ENCODE data around the gene FBXO15. TPM values are rescaled to one million over a fixed set of nuclear protein-coding genes. Genes with fewer than 3 reads are reported as not detected.

The FBXO15 gene
- total RNA-seq, 4 donors from 2014 or later: not detected

DNA sequence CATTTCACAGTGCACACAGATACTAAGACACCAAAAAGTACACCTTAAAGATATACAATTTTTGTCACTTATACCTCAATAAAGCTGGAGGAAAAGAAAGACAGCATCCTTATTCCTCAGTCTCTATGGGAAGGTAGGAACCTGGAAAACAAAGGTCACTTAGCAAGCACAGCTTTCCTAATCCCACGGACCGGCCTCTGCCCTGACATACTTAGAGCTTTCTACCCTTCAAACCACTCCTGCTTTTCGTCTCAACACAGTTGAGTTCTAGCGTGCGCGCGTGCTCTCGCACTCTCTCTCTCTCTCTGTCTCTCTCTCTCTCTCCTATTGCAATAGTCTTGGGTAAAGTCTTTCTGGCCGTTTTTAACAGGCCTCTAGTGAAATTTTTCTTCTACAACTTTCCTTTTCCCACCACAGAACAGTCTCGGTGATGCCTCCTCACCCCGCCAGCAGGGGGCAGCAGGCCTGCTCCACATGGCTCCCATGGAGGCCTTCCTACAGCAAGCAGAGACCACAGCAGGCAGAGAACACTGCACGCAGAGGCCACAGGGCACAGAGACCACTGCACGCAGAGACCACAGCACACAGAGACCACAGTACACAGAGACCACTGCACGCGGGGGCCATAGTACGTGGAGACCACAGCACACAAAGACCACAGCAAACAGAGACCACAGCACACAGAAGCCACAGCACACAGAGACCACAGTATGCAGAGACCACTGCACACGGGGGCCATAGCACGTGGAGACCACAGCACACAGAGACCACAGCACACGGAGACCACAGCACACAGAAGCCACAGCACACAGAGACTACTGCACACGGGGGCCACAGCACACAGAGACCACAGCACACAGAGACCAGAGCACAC lies 106.9 kb downstream of the FBXO15 start:
- Histone ChIP-seq H3K27ac (no peak overlapping the region), H3K4me3 (no peak overlapping the region), H3K9me3 (no peaks in the 10 kb centered on the region), H3K36me3 (no peaks in the 10 kb centered on the region), H3K27me3 (no peaks in the 10 kb centered on the region), H3K4me1 (no peaks in the 10 kb centered on the region)
- ATAC-seq (no peak), DNase-seq (no peak)
- intact Hi-C loops (cut with DNase I; ENCODE audit: low total_unique reads): no loop called here
- TF ChIP-seq POLR2A (IDR thresholded peaks at IDR 0.05): no peak
- no peak for TF ChIP-seq CTCF (IDR thresholded peaks at IDR 0.05 in 4 of 5, conservative IDR thresholded peaks at IDR 0.05 in 1 of 5)
- in situ Hi-C loops (cut with MboI; ENCODE audit: low sequenced_read_pairs in 4 of 4): no loop called here

DNA sequence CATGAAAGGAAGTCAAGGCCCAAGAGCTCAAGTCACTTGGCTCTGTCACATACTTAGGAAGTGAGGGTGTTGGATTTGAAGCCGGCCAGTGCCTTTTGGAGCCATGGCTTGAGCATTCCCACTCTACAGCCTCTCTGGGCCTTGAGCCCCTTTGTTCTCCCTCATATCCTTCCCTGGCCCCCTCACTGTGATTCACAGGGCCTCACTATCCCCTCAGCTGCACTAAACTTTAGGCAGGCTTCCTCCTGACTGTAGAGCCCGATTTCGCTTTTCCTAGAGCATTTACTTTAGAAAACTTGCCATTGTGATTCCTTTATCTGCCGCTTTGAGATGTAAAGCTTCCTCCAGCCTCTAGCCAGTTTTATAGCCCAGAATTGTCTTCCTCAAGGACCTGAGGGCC lies 107.6 kb downstream of the FBXO15 start:
- no peak overlapping the region for H3K4me3 ChIP-seq
- no peak for TF ChIP-seq CTCF (IDR thresholded peaks at IDR 0.05 in 4 of 5, conservative IDR thresholded peaks at IDR 0.05 in 1 of 5)
- TF ChIP-seq POLR2A (IDR thresholded peaks at IDR 0.05): no peak
- ATAC-seq (no peak), DNase-seq (no peak)
- H3K27me3 ChIP-seq: no peaks in the 10 kb centered on the region
- H3K9me3 ChIP-seq: no peaks in the 10 kb centered on the region
- intact Hi-C loops (cut with DNase I; ENCODE audit: low total_unique reads): no loop called here
- in situ Hi-C loops (cut with MboI; ENCODE audit: low sequenced_read_pairs in 4 of 4): no loop called here
- H3K36me3 ChIP-seq: no peaks in the 10 kb centered on the region
- H3K4me1 ChIP-seq: no peaks in the 10 kb centered on the region
- no peak overlapping the region for H3K27ac ChIP-seq

DNA sequence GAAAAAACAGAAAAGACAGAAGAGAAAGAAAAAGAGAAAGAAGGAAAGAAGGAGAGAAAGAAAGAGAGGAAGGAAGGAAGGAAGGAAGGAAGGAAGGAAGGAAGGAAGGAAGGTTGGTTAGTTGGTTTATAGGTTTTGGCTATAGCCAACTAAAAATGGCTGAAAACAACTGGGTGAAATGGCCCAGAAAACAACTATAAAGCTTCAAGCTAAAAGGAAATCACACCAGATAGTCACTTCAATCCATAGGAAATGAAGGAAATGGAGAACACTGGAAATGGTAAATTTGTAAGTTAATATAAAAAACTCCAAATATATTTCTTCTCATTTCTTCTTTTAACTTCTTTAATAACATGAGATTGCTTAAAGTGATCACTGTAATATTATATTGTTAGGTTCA lies 118.5 kb downstream of the FBXO15 start:
- Histone ChIP-seq H3K4me3 (no peak overlapping the region), H3K4me1 (no peaks in the 10 kb centered on the region), H3K9me3 (no peaks in the 10 kb centered on the region), H3K27me3 (no peaks in the 10 kb centered on the region), H3K36me3 (no peaks in the 10 kb centered on the region), H3K27ac (no peak overlapping the region)
- TF ChIP-seq POLR2A (IDR thresholded peaks at IDR 0.05) (no peak), CTCF (IDR thresholded peaks at IDR 0.05 in 4 of 5, conservative IDR thresholded peaks at IDR 0.05 in 1 of 5) (no peak)
- intact Hi-C loops (cut with DNase I; ENCODE audit: low total_unique reads): no loop called here
- in situ Hi-C loops (cut with MboI; ENCODE audit: low sequenced_read_pairs in 4 of 4): no loop called here
- no peak for ATAC-seq
- DNase-seq: no peak

Other genes starting within 250 kb of the FBXO15 start
- 100 to 1,000 TPM in 2 of 4 donors, 10 to 100 TPM in 2; 40.0 to 108 (median 75.8) TPM for gene TIMM21, start 689 bp upstream of the FBXO15 start, total RNA-seq
- gene CYB5A, start 144.1 kb upstream of the FBXO15 start, total RNA-seq: 10 to 100 TPM; 21.4 to 29.4 (median 23.4) TPM
- gene C18orf63, start 168.0 kb upstream of the FBXO15 start, total RNA-seq: not detected